HG03060 (cell line): ENCODE measurements around the gene ABI3BP.
"Not testable (repeated sequence)": the region's sequence is repeated elsewhere in the genome, so short reads cannot be mapped to it uniquely, and the experiment has no call there.

Experiments used
- ATAC-seq: cut with Tn5 transposase; IDR thresholded peaks from one replicate; pipeline ENCODE4 v1.9.1; 2021; ENCODE audit warnings: low read depth, moderate number of reproducible peaks; ENCODE audit not compliant: unreplicated experiment

The ABI3BP gene

GRCh38 chr3:100947119-100947518 lies 46.1 kb downstream of the ABI3BP start:
- no peak for ATAC-seq

GRCh38 chr3:100946096-100946495 lies 47.1 kb downstream of the ABI3BP start:
- ATAC-seq, result not testable (repeated sequence)

- no peak for ATAC-seq
These were observed 51.8 kb downstream of the ABI3BP start for GRCh38 chr3:100941451-100941850.

GRCh38 chr3:100941041-100941440 lies 52.2 kb downstream of the ABI3BP start:
- no peak for ATAC-seq

GRCh38 chr3:100936931-100937330 lies 56.3 kb downstream of the ABI3BP start:
- no peak for ATAC-seq

GRCh38 chr3:100932491-100932890 lies 60.7 kb downstream of the ABI3BP start:
- no peak for ATAC-seq

GRCh38 chr3:100928638-100929428 lies 64.4 kb downstream of the ABI3BP start:
- ATAC-seq, result no peak

- ATAC-seq, result no peak
These were observed 65.4 kb downstream of the ABI3BP start for GRCh38 chr3:100927775-100928174.

- no peak for ATAC-seq
These were observed 77.3 kb downstream of the ABI3BP start for GRCh38 chr3:100915706-100916495.

GRCh38 chr3:100913870-100914648 lies 79.2 kb downstream of the ABI3BP start:
- no peak for ATAC-seq

- ATAC-seq, result no peak
These were observed 80.2 kb downstream of the ABI3BP start for GRCh38 chr3:100912976-100913545.

GRCh38 chr3:100912571-100912970 lies 80.7 kb downstream of the ABI3BP start:
- ATAC-seq, result no peak

- no peak for ATAC-seq
These were observed 81.3 kb downstream of the ABI3BP start for GRCh38 chr3:100911956-100912355.

- ATAC-seq, result no peak
These were observed 82.2 kb downstream of the ABI3BP start for GRCh38 chr3:100910986-100911385.

GRCh38 chr3:100902572-100902971 lies 90.6 kb downstream of the ABI3BP start:
- no peak for ATAC-seq

GRCh38 chr3:100900671-100901335 lies 92.4 kb downstream of the ABI3BP start:
- no peak for ATAC-seq

GRCh38 chr3:100899440-100900091 lies 93.7 kb downstream of the ABI3BP start:
- ATAC-seq, result no peak

- ATAC-seq, result no peak
These were observed 94.5 kb downstream of the ABI3BP start for GRCh38 chr3:100898681-100899080.

- ATAC-seq, result no peak
These were observed 96.2 kb downstream of the ABI3BP start for GRCh38 chr3:100896994-100897393.

GRCh38 chr3:100893590-100893989 lies 99.6 kb downstream of the ABI3BP start:
- no peak for ATAC-seq
